ENCODE data around the gene STK11. TPM values are rescaled to one million over a fixed set of nuclear protein-coding genes. Genes with fewer than 3 reads are reported as not detected.

Gene STK11
- total RNA-seq, 1 donor from 2014 or later: 59.3 TPM

DNA sequence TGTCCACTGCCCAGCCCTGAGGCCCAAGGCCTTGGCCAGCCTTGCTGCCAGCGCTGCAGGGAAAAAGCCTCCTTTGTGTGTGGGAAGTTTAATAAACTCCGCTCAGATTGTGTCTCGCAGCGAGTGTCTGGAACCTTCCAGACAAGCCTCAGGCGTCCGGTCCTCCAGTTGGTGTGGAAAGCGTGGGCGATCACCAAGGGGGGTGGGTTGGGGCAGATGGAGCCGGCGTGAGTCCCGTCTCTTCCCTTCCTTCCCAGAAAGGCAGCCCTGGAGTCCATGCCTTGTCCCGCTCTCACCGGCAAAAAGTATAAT is 4.6 kb downstream of the STK11 start:
- H3K9me3 Mint-ChIP-seq (ENCODE audit: low read depth): no peaks in the 10 kb centered on the region
- TF ChIP-seq, protein P1, sequence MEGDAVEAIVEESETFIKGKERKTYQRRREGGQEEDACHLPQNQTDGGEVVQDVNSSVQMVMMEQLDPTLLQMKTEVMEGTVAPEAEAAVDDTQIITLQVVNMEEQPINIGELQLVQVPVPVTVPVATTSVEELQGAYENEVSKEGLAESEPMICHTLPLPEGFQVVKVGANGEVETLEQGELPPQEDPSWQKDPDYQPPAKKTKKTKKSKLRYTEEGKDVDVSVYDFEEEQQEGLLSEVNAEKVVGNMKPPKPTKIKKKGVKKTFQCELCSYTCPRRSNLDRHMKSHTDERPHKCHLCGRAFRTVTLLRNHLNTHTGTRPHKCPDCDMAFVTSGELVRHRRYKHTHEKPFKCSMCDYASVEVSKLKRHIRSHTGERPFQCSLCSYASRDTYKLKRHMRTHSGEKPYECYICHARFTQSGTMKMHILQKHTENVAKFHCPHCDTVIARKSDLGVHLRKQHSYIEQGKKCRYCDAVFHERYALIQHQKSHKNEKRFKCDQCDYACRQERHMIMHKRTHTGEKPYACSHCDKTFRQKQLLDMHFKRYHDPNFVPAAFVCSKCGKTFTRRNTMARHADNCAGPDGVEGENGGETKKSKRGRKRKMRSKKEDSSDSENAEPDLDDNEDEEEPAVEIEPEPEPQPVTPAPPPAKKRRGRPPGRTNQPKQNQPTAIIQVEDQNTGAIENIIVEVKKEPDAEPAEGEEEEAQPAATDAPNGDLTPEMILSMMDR (IDR thresholded peaks at IDR 0.05; ENCODE audit: unreplicated experiment): no peak
- peak overlapping the region; percentile 24 for H3K27ac Mint-ChIP-seq
- peaks cover 24% of the 10 kb centered on the region for H3K4me1 Mint-ChIP-seq (ENCODE audit: low read depth)
- DNase-seq (ENCODE audit: low spot score, unreplicated experiment): no peak
- H3K4me3 Mint-ChIP-seq (ENCODE audit: low read depth): no peak overlapping the region
- peaks cover 8% of the 10 kb centered on the region for H3K36me3 Mint-ChIP-seq (ENCODE audit: insufficient read depth)
- no peaks in the 10 kb centered on the region for H3K27me3 Mint-ChIP-seq

DNA sequence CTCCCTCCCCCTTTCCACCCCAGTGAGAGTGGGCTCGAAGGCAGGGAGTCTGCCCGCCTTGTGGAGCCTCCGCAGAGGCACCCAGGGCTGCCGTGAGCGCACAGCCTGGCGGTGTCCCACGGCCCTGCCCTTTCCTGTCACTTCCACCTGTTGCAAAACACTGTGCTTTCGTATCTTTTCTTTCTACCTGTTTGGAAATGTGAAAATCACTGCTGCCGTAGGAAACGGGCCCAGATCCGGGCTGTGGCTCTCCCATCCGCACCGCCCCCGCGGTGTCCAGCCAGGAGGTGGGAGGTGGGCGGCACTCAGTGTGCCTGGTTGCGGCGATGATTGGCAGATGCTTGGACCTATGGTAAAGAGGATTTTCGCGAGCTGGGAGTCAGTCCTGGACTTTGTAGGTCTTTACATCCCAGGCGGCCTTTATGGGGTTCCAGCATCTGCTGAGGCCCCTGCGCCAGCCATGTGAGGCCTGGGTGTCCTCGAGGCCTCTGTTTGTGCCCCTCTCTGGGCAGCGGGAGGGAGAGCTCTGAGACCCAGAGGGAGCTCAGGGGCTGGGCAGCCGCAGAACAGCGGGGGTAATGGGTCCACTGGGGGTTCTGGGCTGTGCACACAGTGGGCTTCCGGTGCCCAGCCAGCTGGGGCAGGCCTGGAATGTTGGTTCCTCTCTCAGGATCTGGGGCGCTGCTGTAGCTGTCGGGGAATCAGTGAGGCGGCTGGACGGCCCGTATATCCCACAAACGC is 6.1 kb downstream of the STK11 start:
- Mint-ChIP-seq H3K4me3 (ENCODE audit: low read depth) (no peak overlapping the region), H3K9me3 (ENCODE audit: low read depth) (no peaks in the 10 kb centered on the region), H3K27me3 (no peaks in the 10 kb centered on the region), H3K27ac (no peak overlapping the region), H3K4me1 (ENCODE audit: low read depth) (peaks cover 22% of the 10 kb centered on the region), H3K36me3 (ENCODE audit: insufficient read depth) (peaks cover 8% of the 10 kb centered on the region)
- TF ChIP-seq, protein P1 (IDR thresholded peaks at IDR 0.05; ENCODE audit: unreplicated experiment): no peak
- DNase-seq (ENCODE audit: low spot score, unreplicated experiment): no peak

DNA sequence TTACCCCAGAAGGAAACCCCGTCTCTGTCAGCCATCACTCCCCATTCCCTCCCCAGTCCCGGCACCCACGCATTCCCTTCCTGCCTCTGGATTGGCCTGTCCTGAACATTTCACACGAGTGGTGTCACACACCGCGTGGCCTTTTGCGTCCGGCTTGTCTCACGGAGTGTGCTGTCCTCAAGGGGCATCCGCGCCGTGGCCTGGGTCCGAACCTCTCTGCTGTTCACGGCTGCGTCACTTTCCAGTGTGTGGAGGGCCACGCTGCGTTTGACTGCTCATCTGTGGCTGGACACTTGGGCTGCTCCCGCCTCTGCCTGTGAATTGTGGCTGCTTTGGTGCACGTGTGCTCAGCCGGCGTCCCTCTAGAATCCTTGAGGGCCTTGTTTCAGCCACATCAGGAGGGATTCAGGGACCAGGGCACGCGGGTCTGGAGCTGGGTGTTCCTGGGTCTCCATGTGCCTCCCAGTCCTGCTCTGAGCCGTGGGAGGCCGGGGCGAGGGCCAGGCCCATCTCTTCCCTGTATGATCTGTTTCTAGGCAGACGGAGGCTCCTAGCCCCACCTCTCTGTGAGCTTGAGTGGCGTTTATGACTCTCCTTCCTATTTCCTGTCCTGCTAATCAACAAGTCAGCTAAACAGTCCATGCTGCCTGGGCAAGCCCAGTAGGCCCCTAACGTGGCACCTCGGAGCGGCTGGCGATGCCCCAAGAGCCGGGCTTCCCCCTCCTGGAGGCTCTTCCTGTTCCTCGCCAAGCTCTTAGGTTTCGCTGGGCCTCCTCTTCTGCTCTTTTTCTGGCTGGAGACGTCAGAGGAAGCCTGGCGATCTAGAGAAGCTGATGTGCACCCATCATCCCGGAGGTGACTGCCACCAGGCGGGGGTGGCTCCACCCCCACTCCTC is 8.1 kb downstream of the STK11 start:
- Mint-ChIP-seq H3K4me3 (ENCODE audit: low read depth) (no peak overlapping the region), H3K9me3 (ENCODE audit: low read depth) (no peaks in the 10 kb centered on the region), H3K36me3 (ENCODE audit: insufficient read depth) (peaks cover 8% of the 10 kb centered on the region), H3K4me1 (ENCODE audit: low read depth) (peaks cover 9% of the 10 kb centered on the region), H3K27me3 (no peaks in the 10 kb centered on the region), H3K27ac (peak overlapping the region; percentile 92)
- DNase-seq (ENCODE audit: low spot score, unreplicated experiment): no peak
- TF ChIP-seq, protein P1 (IDR thresholded peaks at IDR 0.05; ENCODE audit: unreplicated experiment): no peak

DNA sequence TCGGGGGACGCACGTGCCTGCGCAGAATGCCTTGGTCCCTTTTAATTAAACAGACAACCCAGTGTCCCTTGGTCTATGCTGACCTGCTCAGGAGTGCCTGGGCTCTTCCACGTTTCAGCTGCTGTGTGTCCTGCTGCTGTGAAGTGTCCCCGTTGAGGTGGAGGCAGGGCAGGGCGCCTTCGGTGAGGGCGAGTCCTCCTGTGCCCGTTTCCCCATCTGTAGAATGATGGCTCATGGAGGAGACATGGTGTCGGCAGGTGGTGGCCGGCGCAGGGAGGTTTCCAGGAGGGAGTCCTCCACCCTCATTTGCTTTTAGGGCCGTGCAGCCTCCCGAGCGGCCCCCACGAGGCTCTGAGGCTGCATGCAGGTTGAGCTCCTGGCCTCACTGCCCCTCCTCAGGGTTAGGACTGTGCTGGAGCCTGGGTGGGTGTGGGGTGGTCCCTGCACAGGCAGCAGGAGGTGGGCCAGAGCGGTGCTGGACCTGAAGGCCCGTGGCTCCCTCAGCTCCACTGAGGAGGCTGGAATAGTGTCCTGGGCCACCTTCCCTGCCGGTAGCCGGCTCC is 8.8 kb downstream of the STK11 start:
- Mint-ChIP-seq H3K9me3 (ENCODE audit: low read depth) (no peaks in the 10 kb centered on the region), H3K27me3 (no peaks in the 10 kb centered on the region), H3K36me3 (ENCODE audit: insufficient read depth) (peaks cover 8% of the 10 kb centered on the region), H3K4me3 (ENCODE audit: low read depth) (no peak overlapping the region), H3K27ac (no peak overlapping the region), H3K4me1 (ENCODE audit: low read depth) (peaks cover 9% of the 10 kb centered on the region)
- TF ChIP-seq, protein P1 (IDR thresholded peaks at IDR 0.05; ENCODE audit: unreplicated experiment): no peak
- DNase-seq (ENCODE audit: low spot score, unreplicated experiment): no peak

Measured in progenitor cell of endocrine pancreas (in vitro differentiated cells).